Activated T-helper 17 cell treated with anti-CD3 and anti-CD28 coated beads, Interleukin-2, amount 50 U/mL, for 72 hours (primary cell): ENCODE measurements around the gene TMEM219. TPM values are rescaled to one million over a fixed set of nuclear protein-coding genes. Genes with fewer than 3 reads are reported as not detected.

Experiments
- ATAC-seq: fragments of 150-1000 bp; cut with Tn5 transposase; replicated peaks from 2 replicates; pipeline ENCODE4 v1.10.0; 2021; ENCODE audit warnings: mild to moderate bottlenecking, moderate library complexity
- H3K27ac Mint-ChIP-seq: one replicate; pipeline ENCODE4 v1.8.0; 2022; ENCODE audit warnings: mixed read lengths
- H3K27me3 Mint-ChIP-seq: one replicate; pipeline ENCODE4 v1.8.0; 2022; ENCODE audit warnings: mixed read lengths
- H3K36me3 Mint-ChIP-seq: one replicate; pipeline ENCODE4 v1.8.0; 2022; ENCODE audit warnings: low read depth, mild to moderate bottlenecking, mixed read lengths
- H3K4me1 Mint-ChIP-seq: one replicate; pipeline ENCODE4 v1.8.0; 2022; ENCODE audit warnings: mixed read lengths
- H3K4me3 Mint-ChIP-seq: one replicate; pipeline ENCODE4 v1.8.0; 2022; ENCODE audit warnings: mild to moderate bottlenecking, mixed read lengths
- H3K9me3 Mint-ChIP-seq: one replicate; pipeline ENCODE4 v1.8.0; 2022; ENCODE audit warnings: mixed read lengths
- total RNA-seq, 2 donors: library from RNA; stranded (reverse); gene quantifications; one replicate each; pipeline ENCODE4 v1.2.3, GENCODE V29; 2022

TMEM219 gene
- total RNA-seq, 2 donors from 2014 or later = 55.2 to 70.8 TPM

DNA sequence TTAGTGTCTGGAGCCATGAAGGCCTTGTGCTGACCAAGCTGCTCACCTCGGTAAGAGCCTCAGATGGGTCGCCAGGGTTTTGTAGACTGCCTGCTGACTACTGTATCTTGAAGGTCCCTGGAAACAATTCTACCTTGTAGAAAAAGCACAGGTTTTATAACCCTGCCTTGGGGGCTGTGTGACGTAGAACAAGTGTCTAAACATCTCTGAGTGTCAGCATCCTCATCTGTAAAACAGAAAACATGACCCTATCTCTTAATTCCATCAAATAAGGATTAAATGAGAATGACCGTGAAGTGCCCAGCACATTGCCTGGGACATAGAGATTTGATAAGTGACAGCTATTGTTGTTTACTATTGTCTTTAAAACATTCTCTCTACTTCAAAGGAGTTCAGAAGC is 6.3 kb downstream of the TMEM219 start:
- no peaks in the 10 kb centered on the region for H3K9me3 Mint-ChIP-seq
- H3K4me3 Mint-ChIP-seq = no peak overlapping the region

DNA sequence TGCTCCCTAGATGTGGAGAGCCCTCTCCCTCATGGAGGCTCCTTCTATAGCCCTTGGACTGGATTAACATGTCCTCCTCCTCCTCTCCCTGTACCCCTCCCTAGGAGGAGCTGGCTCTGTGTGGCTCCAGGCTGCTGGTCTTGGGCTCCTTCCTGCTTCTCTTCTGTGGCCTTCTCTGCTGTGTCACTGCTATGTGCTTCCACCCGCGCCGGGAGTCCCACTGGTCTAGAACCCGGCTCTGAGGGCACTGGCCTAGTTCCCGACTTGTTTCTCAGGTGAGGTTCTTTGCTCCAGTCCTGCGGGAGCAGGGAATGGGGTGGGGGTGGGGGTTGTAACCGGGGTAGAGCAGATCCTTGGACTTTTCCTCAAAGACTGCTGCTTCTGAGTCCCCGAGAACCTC is 9.4 kb downstream of the TMEM219 start:
- no peak overlapping the region for H3K4me3 Mint-ChIP-seq

More for the DNA sequence above, 6.3 kb downstream of the TMEM219 start:
- no peak for ATAC-seq
- Mint-ChIP-seq H3K36me3 (peaks cover 39% of the 10 kb centered on the region), H3K27ac (peak overlapping the region; percentile 68), H3K27me3 (no peaks in the 10 kb centered on the region), H3K4me1 (peaks cover 8% of the 10 kb centered on the region)

DNA sequence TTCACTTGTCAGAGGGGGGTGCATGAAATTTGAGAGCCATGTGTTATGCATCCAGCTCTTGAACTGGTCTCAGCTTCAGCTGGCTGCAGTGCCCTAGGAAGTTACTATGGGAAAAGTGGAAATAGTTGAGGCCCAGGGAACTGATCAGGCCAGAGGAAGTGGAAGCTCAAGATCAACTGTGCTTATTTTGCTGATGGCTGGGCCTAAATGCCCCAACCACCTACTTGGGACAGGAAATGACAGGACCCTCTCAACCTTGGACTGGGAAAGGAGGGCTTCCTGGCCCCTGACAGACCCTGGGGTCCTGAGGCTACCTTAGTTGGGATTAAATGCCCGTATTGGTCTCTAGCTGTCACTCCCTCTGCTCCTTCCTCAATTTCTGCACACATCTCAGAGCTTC is 10.6 kb downstream of the TMEM219 start:
- H3K4me3 Mint-ChIP-seq = peak overlapping the region; percentile 95
- no peaks in the 10 kb centered on the region for H3K9me3 Mint-ChIP-seq
- ATAC-seq = no peak
- peaks cover 43% of the 10 kb centered on the region for H3K36me3 Mint-ChIP-seq
- H3K27ac Mint-ChIP-seq = no peak overlapping the region
- peaks cover 27% of the 10 kb centered on the region for H3K4me1 Mint-ChIP-seq
- no peaks in the 10 kb centered on the region for H3K27me3 Mint-ChIP-seq

More for the DNA sequence above, 9.4 kb downstream of the TMEM219 start:
- H3K27ac Mint-ChIP-seq = no peak overlapping the region
- H3K27me3 Mint-ChIP-seq = no peaks in the 10 kb centered on the region
- ATAC-seq = no peak
- no peaks in the 10 kb centered on the region for H3K9me3 Mint-ChIP-seq
- peaks cover 47% of the 10 kb centered on the region for H3K36me3 Mint-ChIP-seq
- H3K4me1 Mint-ChIP-seq = peaks cover 27% of the 10 kb centered on the region

DNA sequence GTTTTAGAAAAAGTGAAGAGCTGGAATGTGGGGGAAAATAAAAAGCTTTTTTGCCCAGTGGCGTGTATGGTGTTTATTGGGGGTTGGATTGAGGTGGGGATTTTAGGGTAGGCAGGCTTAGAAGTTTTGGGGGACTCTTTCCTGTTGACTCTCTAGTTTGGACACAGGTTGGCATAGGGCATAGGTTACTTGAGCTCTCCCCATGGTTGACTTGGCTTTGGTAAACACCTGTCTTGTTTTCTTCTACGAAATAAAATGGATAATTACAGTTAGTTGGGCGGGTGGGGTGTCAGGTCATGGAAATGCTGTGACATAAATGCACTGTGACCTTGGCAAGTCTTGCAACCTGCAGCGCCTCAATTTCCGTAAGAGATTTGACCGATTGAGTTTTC is 11.1 kb downstream of the TMEM219 start:
- peak overlapping the region; percentile 93 for H3K27ac Mint-ChIP-seq
- no peak for ATAC-seq
- H3K36me3 Mint-ChIP-seq = peaks cover 42% of the 10 kb centered on the region
- peaks cover 27% of the 10 kb centered on the region for H3K4me1 Mint-ChIP-seq
- peak overlapping the region; percentile 95 for H3K4me3 Mint-ChIP-seq
- H3K9me3 Mint-ChIP-seq = no peaks in the 10 kb centered on the region
- no peaks in the 10 kb centered on the region for H3K27me3 Mint-ChIP-seq

DNA sequence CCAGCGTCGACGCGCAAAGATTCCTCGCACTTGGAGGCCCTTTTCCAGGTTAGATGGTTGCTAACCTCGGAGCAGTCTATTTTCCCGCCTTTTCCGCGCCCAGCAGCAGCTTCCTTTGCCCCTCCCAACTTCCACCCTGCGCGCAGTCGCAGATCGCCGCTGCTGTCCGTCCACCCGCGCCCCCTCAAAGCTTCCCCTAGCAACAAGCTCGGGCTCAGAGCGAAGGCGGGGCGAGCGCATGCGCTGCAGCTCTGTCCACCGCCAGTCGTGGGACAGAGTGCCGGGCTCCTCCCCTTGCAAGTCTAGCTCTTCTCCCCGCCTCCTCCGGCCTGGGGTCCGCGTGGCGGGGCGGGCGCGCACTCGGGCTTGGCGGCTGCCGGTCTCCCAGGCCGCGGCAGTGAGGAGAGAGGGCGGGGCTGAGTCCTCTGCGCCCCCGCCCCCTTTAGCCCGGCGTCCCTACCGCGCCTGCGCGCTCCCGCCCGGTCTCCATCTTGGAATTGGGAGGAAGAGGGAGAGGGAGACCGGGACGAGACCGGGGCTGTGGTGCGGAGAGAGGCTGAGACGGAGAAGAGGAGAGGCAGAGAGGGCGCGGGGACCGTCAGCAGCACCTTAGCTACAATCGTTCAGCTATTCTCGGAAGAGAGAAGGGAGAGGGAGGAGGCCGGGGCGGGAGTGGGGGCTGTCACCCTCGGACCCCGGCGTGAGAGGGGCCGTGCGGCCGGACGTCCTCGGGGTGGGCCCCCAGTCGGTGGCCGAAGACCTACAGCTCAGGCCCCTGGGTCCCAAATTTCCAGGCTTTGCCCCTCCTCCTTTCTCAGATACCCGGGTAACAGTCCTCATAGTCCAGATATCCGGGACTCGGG is 11.7 kb downstream of the TMEM219 start, which contains the start of gene TAOK2:
TSS of gene TAOK2 (plus strand) at position 485 of the 863 bp plus-strand sequence. CDS start 3,905 bp downstream, outside the sequence.
- H3K36me3 Mint-ChIP-seq = peaks cover 42% of the 10 kb centered on the region
- peak within 1 kb of the TSS; percentile 93 for H3K27ac Mint-ChIP-seq
- no peaks in the 10 kb centered on the region for H3K27me3 Mint-ChIP-seq
- peak within 1 kb of the TSS; percentile 95 for H3K4me3 Mint-ChIP-seq
- peaks cover 24% of the 10 kb centered on the region for H3K4me1 Mint-ChIP-seq
- H3K9me3 Mint-ChIP-seq = no peaks in the 10 kb centered on the region
- peak; percentile 98 for ATAC-seq

DNA sequence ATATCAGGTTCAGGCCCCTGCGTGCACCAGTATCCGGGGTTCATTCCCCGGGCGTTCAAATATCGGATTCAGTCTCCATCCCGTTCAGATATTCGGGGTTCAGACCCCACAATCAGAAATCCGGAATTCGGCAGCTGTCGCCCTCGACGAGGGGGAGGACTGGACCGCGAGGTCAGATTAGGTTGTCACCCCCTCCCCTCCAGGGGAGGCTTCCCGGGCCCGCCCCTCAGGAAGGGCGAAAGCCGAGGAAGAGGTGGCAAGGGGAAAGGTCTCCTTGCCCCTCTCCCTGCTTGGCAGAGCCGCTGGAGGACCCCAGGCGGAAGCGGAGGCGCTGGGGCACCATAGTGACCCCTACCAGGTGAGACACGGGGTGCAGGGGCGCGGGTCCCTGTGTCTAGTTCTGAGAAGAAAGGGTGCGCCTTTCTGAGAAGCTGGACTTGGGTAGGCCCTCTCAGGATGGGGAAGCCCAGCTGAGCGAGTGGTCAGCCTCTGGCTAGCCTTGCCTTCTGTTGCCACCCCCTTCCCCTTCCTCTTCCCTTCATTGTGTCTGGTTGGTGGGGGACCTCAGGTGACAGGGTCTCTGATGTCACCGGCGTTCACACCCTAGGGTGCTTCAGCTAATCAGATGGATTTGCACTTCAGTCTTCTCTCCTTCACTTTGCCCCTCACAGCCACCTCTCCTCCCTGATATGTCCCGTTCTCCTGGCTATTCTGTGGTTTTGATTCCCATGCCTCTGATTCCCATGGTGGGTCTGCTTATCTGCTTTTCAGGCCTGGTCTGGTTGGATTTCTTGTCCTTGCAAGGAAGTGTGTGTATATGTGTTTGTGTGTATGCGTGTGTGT is 12.6 kb downstream of the TMEM219 start:
- peak overlapping the region; percentile 95 for H3K4me3 Mint-ChIP-seq
- peaks cover 43% of the 10 kb centered on the region for H3K36me3 Mint-ChIP-seq
- ATAC-seq = no peak
- no peaks in the 10 kb centered on the region for H3K9me3 Mint-ChIP-seq
- peaks cover 22% of the 10 kb centered on the region for H3K4me1 Mint-ChIP-seq
- H3K27ac Mint-ChIP-seq = peak overlapping the region; percentile 93
- H3K27me3 Mint-ChIP-seq = no peaks in the 10 kb centered on the region

DNA sequence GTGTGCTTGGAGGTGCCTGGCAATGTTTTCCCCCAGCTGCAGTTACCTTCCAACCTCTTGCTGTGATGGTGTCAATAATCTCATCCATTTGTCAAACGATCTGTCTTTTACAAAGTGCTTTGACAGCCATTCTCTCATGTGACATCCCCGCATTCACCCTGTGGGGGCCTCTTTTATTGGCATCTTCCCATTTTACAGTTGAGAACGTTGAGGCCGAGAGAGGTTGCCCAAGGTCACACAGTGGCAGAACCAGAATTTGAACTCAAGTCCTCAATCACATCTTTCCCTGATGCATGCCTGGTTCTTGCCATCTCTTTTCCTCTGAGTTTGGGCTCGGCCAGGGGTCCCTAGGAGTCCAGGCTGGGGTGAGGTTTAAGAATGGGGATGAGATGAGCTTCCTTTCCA is 13.3 kb downstream of the TMEM219 start:
- Mint-ChIP-seq H3K27me3 (no peaks in the 10 kb centered on the region), H3K4me1 (peaks cover 22% of the 10 kb centered on the region), H3K9me3 (no peaks in the 10 kb centered on the region), H3K27ac (peak overlapping the region; percentile 93), H3K4me3 (peak overlapping the region; percentile 95), H3K36me3 (peaks cover 45% of the 10 kb centered on the region)
- ATAC-seq = no peak

DNA sequence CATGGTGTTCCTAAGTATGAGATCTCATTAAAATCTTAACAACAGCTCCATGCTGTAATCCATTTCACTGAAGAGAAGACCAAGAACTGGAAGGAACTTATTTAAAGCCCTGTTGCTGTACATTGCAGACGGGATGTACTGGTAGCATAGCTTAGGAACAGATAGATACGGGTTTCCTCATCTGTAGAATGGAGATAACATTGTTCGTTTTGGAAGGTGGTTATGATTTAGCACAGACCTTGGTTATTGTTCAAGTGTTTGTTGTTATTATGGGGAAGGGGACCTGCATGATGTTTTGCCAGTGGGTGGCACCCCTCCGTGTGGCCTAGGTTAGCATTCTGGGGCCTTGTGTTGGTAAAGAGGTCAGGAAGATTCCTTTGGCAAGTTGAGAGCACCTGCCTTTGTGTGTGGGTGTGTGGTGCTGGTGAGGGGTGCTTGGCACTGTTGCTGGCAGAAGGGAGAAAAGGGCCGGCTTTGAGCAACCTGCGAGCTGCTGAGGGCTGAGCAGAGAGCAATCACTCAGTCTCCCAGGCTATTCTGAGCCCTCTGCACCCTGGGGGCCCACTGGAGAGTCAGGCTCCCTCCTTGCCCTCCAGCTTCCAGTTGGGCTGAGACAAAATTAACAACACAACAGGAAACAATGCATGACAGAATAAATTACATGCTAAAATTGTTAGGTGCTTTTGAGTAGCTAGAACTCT is 14.1 kb downstream of the TMEM219 start:
- H3K4me3 Mint-ChIP-seq = peak overlapping the region; percentile 95
- peaks cover 22% of the 10 kb centered on the region for H3K4me1 Mint-ChIP-seq
- peak overlapping the region; percentile 93 for H3K27ac Mint-ChIP-seq
- H3K27me3 Mint-ChIP-seq = no peaks in the 10 kb centered on the region
- H3K9me3 Mint-ChIP-seq = no peaks in the 10 kb centered on the region
- peaks cover 53% of the 10 kb centered on the region for H3K36me3 Mint-ChIP-seq
- ATAC-seq = no peak

DNA sequence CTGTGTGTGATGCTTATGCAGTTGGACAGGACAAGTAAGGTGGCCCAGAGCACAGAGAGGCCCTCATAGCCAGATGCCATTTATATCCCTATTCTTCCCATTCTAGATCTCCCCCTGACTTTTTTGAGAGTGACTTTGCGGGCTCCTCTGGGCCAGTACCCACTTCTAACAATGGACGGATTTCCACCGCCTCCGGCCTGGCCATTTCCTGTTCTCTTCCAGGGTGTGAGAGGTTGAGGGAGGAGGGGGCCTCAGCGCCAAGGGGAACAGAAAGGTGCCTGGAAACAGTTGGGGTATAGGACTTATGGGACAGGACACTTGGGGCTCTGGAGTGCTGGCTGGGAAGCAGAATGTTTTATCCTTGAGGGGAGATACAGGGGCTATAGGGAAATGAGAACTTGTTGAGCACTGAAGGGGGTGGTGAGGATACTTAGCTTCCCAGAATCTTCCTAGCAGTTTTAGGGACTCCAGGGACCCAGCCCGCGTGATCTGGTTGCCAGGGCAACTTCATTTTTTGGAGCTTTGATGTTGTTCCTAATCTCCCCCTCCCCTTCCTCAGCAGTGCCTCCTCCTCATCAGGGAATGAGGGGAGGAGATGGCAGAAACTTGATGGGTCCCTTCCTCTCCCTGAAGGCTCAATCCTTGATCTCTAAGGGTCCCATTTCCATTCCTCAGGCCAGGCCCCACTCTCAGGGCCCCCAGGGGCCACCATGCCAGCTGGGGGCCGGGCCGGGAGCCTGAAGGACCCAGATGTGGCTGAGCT is 15.4 kb downstream of the TMEM219 start:
- Mint-ChIP-seq H3K4me1 (peaks cover 22% of the 10 kb centered on the region), H3K9me3 (no peaks in the 10 kb centered on the region), H3K27ac (peak overlapping the region; percentile 93), H3K4me3 (peak overlapping the region; percentile 95), H3K27me3 (no peaks in the 10 kb centered on the region), H3K36me3 (peaks cover 63% of the 10 kb centered on the region)
- ATAC-seq = no peak

DNA sequence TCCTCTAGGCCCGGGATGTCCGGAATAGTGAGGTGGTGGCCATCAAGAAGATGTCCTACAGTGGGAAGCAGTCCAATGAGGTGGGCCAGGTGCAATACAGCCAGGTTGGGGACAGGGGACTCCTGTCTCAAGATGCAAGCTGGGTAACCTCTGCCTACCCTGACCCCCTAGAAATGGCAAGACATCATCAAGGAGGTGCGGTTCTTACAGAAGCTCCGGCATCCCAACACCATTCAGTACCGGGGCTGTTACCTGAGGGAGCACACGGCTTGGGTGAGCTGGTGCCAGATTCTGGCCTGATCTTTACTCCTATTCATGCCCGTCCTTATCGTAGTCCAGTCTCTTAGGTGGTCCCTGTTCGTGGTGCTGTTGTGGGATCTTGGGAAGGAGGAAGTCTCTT is 16.2 kb downstream of the TMEM219 start:
- Mint-ChIP-seq H3K4me3 (no peak overlapping the region), H3K4me1 (peaks cover 22% of the 10 kb centered on the region), H3K36me3 (peaks cover 70% of the 10 kb centered on the region), H3K9me3 (no peaks in the 10 kb centered on the region), H3K27me3 (no peaks in the 10 kb centered on the region), H3K27ac (peak overlapping the region; percentile 93)
- no peak for ATAC-seq

DNA sequence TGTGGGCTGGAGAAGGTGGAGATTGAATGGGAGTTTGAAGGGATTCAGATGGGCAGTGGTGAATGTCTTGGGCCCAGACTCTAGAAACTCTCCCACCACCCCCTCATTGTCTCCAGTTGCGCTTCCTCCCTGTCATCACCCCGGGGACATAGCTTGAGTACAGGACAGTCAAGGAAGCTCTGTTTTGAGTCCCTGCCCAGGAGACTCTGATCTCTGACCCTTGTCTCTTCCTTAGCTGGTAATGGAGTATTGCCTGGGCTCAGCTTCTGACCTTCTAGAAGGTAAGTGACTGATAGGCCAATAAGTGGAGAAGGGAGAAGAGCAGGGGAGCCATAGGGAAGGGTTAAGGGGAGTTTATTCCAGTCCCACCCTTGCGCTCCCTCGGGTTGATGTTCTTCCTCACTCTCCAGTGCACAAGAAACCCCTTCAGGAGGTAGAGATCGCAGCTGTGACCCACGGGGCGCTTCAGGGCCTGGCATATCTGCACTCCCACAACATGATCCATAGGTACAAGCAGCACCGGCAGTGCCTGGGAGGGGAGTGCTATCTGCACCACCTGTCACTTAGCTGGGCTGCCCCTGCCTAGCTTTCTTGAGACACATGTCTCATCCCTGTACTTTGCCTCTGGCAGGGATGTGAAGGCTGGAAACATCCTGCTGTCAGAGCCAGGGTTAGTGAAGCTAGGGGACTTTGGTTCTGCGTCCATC is 16.8 kb downstream of the TMEM219 start:
- no peak overlapping the region for H3K4me3 Mint-ChIP-seq
- H3K9me3 Mint-ChIP-seq = no peaks in the 10 kb centered on the region
- peak overlapping the region; percentile 26 for H3K27ac Mint-ChIP-seq
- ATAC-seq = no peak
- peaks cover 70% of the 10 kb centered on the region for H3K36me3 Mint-ChIP-seq
- H3K4me1 Mint-ChIP-seq = peaks cover 17% of the 10 kb centered on the region
- H3K27me3 Mint-ChIP-seq = no peaks in the 10 kb centered on the region

DNA sequence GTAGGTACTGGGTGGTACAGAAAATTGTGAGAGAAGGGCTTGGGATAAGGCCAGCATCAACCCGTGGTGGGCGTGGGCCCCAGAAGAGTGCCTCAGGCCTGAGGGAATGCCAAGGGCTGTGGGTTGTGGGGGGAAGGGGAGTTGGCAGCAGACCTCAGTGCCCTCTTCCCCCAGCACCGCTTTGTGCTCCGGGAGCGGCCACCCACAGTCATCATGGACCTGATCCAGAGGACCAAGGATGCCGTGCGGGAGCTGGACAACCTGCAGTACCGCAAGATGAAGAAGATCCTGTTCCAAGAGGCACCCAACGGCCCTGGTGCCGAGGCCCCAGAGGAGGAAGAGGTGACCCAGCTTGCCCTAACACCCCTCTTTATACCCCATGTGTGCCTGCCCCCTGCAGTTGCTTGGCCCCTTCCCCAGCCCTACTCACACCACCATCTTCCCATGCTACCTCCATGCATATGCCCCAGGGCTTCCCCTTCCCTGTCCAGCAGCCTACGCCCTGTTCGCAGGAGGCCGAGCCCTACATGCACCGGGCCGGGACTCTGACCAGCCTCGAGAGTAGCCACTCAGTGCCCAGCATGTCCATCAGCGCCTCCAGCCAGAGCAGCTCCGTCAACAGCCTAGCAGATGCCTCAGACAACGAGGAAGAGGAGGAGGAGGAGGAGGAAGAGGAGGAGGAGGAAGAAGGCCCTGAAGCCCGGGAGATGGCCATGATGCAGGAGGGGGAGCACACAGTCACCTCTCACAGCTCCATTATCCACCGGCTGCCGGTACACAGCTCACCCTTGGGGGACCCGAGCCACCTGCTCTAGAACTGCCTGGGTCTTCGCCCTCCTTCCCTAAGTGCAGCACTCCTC is 20.9 kb downstream of the TMEM219 start:
- H3K36me3 Mint-ChIP-seq = peaks cover 90% of the 10 kb centered on the region
- H3K4me3 Mint-ChIP-seq = no peak overlapping the region
- no peak for ATAC-seq
- H3K27me3 Mint-ChIP-seq = no peaks in the 10 kb centered on the region
- H3K4me1 Mint-ChIP-seq = no peaks in the 10 kb centered on the region
- peak overlapping the region; percentile 46 for H3K27ac Mint-ChIP-seq
- no peaks in the 10 kb centered on the region for H3K9me3 Mint-ChIP-seq
